Hematopoietic multipotent progenitor cell treated with erythropoietin and hydrocortisone succinate and interleukin-3 and kit ligand, for 6 days (in vitro differentiated cells): ENCODE results near the gene CUL7.

ENCODE experiments used
- DNase-seq: peaks from one replicate; pipeline ENCODE4 v3.0.0-alpha.2; 2015

The CUL7 gene

DNA sequence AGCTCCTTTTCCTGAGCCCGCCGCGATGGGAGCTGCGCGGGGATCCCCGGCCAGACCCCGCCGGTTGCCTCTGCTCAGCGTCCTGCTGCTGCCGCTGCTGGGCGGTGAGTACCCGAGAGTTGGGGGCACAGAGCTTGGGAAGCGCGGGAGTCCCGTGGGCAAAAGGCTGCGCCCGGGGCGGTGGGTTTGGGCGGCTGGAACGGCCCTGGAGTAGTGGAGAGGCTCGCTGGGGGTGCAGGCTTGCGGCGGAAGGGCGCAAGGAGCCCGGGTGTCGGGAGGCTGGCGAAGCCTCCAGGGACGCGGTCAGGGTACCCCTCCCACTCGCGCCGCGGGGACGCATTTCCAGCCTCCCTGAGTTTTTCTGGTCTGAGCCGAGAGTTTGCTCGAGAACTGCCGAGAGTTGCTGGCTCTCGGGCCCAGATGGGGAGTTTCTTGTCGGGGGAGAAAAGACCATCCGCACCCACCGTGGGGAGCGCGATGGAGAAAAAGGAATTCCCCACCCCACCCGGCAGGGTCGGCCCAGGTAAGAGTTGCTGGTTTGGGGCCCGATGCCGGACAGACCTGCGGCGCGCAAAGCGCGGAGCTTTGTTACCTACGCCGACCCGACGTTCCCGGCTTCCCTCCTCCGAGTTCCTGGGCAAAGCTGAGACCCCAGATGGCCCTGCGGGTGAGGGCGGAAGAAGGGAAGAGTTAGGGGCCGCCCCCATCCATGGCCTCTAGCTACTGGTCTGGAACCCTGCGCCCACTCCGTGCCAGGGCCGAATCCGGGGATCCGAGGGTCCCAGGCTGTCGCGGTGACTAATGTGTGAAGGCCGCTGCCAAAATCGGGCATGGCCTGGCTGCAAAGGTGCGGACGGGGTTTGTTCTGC, 23.0 kb upstream of the CUL7 start:
- DNase-seq, result no peak

DNA sequence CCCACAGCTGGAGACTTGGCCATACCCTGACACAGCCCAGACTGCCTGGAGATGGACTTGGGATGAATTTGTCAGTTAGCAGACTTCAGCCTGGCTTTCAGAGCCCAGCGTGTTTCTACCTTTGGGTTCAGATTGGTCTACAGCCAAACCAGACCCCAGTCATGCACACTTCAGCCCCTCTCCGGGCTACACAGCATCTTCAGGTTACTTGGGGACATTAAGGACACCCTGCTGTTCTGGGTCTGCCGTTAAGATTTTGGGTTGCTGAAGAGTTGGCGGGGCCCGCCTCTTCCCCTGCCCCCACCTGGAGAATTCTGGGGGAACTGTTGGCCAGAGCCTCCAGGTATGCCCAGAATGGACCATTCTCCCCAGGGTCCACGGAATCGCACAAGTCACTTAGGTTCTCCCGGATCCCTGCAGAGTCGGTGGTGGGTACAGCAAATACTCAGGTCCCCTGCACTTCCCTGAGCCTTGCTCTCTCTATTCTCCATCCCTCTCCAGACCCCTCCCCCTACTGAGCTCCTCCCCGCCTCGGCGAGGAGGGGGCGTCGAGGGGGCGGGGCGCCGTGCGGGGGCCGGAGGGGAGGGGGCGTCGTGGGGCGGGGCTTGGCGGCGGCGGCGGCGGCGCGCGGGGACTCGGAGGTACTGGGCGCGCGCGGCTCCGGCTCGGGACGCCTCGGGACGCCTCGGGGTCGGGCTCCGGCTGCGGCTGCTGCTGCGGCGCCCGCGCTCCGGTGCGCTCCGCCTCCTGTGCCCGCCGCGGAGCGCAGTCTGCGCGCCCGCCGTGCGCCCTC, 22.2 kb upstream of the CUL7 start, which contains the start of gene PTK7:
TSS of gene PTK7 (plus strand) at position 645 of the 794 bp plus-strand sequence. CDS start 175 bp downstream, outside the sequence.
- DNase-seq, result peak; percentile 46

DNA sequence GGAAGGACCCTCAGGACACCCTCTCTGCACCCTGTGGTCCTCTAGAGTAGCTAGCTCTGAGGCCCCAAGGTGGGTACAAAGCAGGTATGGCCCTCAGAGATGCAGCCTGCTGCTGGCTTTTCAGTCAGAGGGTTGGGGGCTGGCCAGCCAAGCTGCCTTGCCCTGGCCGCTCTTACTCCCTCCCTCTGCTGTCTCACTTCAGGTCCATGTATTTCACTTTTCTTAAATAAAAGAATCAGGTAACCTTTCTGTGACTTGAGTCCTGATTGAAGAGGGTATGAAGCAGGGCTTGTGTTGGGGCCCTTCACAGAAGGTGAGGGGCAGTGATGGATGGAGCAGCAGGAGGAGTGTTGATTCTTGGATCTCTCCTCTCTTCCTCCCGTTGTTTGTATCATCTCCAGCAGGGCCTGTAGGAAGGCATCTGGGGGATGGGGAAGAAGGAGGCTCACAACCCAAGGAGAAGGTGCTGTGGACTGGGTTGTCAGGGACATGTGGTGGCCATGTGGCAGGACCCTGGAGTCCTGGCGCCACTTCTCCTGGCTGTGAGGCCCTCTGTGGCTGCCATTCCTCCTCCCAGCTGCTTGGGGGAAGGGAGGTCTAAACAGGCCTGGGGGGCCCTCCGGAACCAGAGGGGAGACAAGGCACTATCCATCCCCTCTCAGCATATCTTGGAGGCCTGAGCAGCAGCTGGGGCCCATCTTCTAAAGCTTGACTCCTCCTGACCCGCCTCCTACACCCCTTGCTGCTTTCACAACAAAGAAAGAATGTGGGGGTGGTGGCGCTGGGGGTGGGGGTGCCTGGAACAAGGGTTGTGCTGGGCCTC, 21.4 kb upstream of the CUL7 start:
- no peak for DNase-seq

DNA sequence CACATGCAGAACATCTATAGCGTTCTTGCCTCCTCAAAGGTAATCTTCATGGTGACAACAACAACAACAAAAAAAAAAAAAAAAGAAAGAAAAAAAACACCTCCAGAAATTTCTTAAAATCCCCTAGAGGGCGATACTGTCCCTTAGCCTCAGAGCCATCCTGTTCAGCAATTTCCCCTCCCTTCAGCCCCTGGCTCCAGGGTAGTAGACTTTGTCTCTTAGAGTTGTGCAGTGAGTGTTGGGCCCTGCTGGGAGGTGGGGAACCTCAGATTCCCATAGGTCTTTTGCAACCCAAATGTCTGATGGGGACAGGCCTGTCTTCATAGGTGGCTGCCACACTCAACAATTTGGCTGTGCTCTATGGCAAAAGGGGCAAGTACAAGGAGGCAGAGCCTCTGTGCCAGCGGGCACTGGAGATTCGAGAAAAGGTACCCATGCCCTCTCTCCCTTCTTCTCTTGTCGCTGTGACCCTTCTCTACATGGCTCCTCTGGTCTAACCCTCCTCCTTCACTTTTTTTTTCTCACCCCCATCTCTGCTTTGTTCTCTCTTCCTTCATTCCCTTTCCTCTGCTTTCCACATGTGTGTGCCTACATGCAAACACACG, 16.5 kb upstream of the CUL7 start:
- peak; percentile 80 for DNase-seq

DNA sequence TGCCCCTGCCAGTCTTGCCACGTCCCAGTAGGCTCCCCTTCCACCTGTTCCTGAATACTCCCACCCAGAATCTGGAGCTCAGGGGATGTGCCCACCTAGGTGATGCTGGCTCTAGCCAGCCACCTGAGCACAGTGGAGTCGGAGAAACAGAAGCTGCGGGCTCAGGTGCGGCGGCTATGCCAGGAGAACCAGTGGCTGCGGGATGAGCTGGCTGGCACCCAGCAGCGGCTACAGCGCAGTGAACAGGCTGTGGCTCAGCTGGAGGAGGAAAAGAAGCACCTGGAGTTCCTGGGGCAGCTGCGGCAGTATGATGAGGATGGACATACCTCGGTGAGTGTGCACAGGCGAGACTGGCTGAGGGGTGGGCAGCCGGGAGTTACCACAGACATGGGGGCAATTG, 9.2 kb upstream of the CUL7 start:
- DNase-seq, result no peak

DNA sequence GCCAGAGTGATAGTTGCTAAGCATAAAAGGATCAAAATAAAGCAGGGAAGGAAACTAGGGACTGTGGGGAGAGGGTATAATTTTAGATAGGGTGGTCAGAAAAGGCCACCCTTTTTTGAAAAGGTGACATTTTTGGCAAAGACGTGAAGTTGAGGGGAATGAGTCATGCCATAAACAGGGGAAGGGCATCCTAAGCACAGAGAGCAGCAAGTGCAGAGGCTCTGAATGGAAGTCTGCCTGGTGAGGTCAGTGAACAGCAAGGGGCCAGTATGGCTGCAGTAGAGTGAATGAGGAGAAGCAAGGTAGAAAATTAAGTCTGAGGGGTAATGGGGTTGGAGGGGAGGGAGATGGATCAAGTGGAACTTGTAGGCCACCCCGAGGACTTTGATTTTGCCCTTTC, 8.2 kb upstream of the CUL7 start:
- no peak for DNase-seq

DNA sequence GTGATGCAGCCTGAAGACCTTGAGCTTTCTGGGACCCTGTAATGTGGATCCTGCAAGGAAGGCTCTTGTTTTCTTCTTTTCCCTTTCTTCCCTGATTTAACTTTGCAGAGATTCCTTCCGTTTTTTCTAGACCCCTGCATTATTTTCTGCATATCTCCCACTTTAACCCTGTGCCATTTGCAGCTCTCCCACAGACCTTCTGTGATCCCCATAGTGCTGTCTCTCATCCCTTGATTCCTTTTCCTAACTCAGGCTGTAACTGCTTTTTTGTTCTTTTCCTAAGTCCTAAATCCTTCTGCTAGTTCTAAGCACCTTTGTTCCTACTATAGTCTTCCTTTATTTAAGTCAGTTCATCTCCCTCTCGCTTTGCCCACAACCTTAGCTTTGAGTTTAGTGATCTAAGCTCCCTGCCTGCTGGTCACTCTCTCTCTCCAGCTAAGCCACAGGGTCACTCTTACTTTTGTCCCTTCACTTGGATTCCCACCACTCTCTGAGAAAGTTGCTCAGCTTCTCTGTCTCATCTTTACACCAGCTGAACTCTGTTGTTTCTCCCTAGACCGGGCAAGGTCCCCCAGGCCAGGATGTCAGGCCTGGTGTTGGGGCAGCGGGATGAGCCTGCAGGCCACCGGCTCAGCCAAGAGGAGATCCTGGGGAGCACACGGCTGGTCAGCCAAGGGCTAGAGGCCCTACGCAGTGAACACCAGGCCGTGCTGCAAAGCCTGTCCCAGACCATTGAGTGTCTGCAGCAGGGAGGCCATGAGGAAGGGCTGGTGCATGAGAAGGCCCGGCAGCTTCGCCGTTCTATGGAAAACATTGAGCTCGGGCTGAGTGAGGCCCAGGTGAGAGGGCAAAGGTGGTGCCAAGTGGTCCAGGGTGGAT, 7.3 kb upstream of the CUL7 start:
- DNase-seq, result no peak

DNA sequence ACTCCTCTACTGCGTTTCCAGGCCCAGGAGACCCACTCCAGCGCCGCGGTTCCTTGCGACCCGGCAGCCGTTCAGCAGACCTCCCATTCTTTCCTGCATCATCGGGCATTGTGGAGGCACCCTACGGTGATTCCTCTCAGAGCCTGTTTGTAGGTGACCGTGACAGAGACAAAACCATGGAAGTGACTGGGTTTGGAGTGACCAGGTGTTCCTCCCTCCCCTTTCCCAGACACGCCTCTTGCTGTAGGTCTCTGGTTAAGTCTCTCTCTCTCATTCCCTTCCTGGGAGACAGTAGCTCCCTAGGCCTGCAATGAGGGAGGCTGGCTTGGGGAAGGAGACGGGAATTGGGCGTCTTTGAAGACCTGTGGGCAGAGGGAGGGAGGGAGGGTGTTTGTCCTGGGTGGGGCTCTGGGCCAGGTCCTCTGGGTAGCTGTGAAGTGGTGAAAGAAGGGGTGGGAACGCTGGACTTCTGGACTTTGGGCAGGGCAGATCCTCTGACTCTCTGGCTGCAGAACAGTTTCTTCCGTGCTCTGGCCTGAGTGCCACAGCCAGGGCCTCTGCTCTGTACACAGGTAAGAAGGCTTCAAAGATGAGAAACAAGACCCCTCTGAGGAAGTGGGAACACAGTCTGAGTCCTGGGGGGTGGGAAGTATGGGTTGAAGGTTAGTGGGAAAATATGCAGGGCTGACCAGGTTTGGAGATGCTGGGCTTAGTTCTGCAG, 6.5 kb upstream of the CUL7 start:
- peak; percentile 17 for DNase-seq

DNA sequence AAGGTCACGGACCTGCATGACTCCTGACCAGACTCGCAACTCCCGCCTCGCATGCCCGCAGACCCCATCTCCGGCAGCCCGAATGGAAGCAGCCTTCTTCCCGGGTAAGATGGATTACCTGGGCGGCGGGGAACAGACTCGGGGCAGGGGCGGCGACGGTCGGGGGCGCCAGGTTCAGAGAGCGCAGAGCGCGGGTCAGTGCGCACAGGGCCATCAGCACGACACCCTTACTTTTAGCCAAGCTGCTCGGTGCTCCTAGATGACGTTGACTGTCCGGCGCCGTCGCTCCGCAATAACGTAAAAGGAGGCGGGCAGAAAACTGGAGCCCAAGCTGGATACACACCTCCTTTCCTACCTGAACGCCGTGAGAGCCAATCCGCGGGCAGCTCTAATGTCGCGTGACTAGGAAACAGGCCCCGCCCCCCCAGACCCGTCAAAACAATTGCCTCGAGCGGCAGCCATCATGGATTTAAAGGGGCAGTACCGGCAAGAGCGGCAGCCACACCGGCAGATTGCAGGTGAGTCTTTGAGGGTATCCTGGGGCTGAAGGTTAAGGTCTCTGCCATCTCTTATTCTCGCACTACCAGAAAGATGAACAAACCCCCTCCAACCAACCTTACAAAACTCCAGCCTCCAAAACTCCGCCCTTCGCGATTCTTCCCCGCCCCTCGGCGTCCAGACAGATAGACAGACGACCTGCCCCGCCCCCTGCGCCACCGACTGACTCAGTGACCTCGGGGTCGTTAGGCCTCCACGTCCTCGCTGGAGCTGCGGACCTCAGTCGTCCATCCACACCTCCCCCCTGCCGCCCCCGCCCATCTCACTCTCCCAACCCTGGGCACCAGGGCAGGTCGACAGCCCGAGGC, 5.8 kb upstream of the CUL7 start, which contains the start of the genes KLC4 and MRPL2:
TSS of gene KLC4 (plus strand) at position 464 of the 866 bp plus-strand sequence. CDS start 1,705 bp downstream, outside the sequence.
TSS of gene MRPL2 (minus strand) at position 267 of the 866 bp plus-strand sequence. CDS start at position 214, 53 bp downstream.
- peak; percentile 100 for DNase-seq

DNA sequence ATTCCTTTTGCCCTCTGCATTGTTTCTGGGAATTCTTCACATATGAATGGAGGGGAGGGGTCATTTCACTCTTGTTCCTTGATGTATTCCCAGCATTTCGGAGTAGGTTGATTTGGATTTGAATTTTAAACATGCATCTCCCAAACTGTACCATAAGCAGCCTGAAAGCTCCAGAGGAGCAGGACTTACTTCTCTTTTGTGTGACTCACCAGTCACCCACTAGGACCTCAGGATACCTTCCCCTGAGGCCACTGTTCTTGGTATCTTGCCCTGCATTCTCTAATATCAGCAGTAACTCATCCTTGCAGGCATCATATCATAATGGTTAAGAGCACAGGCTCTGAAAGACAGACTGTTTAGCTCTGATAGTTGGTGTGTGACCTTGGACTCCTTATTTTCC, 4.9 kb upstream of the CUL7 start:
- DNase-seq, result peak; percentile 55

DNA sequence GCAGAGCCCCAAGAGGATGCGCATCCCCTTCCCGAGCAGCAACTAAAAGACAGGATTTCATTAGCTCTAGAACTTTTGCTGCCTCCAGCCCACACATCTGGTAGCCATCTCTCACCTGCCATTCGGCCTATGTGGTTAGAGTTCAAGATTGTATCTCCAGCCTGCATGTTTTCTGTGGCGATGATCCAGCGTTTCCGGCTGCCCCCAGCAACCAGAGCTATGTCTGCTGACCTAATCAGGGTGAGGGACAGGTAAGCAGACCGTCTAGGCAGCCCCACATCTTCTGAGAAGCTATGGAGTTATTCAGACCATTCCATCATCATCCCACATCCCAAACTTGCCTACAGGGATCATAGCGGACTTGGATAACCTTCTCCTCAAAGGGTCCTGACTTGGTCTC, 2.3 kb upstream of the CUL7 start:
- DNase-seq, result no peak

DNA sequence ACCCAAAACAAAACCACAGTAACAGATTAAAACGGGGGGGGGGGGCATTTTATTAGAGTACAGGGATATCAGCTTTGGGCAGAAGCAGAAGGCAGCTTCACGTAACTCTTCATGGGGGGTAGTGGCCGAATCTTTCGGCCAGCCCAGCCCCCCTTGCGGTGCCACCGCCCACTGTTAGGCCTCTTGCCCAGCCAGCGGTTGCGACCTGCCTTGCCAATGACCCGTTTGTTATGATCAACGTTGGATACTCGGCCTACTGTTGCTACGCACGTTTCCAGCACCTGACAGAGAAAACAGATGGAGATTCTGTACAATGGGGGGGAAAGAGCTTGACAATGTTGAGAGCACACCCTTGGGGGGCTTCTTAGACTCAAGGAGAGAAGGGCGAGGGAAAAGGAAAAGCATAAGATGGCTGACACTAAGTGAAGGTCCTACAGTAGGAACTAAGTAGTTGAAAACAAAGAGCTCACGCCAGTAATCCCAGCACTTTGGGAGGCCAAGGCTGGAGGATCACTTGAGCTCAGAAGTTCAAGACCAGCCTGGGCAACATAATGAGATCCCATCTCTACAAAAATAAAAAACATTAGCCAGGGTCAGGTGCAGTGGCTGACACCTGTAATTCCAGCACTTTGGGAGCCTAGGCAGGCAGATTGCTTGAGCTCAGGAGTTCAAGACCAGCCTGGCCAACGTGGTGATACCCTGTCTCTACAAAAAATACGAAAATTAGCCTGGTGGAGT, 724 bp upstream of the CUL7 start:
- DNase-seq, result no peak

DNA sequence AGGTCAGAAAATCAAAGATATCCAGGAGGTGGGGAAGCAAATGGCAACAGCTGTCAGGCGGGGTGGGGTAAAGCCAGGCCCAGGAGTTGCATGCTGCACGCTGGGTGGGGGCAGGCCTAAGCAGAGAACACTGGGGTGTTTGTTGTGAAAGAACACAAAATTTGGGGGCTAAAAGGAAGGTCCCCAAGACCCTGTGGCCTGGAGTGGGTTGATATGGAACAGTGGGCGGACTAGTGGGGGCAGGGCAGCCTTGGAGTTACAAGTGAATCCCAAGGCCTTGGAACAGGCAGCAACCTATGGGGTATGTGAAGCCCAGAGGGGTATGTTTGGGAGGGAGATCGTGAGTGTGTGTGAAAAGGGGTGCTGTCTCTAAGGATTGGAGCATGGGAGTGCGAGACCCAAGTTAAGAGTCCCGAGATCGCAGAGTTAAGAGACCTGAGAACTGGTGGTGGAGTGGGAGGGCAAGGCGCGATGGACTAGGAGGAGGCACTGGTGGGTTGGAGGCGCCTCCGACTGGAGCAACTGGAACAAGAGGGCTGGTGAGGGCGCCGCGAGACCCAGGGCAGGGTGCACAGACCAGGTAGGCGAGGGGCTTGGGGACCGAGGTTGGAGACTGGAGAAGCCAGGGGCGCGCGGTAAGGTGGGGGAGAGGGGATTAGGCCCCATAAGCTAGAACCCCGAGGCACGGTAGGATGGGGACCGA, 658 bp downstream of the CUL7 start:
- DNase-seq, result peak; percentile 66

DNA sequence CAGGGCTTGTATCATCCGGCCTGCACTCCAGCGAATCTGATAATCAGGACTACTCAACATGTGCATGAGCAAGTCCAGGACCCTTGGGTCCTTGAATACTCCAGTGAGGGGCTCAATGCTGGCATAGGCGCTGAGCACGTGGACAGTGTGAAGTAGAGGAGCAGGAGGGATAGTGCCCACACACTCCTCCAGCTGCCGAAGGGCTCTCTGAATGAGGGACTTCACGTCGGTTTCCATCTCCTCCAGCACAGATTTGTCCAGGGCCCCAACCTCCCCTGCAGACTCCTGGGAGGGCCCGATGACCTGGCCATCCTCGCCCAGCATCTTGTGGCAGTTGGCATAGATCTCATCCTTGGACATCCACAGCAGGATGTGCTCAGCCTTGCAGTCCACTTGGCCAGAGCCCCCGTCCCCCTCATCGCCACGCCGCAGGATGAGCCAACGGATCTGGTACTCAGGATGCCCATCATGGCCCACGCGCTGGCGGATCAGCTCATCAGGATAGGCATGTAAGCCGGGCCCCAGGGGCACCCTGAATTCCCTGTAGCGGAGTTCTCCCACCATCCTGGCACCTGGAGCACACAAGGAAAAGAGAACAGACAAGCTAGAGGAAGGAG, 1.3 kb downstream of the CUL7 start:
- DNase-seq, result no peak

DNA sequence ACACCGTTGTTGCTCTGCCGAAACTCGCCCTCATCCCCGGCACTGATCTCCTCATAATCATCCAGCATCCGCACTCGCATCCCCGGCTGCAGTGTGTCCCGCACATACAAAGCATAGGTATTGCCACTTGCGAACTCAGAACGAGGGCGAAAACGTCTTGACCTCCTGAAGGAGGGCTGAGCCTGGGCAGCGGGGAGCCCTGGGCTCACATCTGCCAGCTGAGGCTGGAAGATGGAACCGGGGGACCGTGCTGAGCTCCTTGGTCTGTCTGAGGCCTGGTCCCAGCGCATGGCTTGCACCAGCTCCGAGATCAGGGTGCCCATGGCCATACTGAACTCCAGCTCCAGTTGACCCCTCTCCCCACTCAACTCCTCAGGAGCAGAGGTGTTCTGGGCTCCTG, 2.7 kb downstream of the CUL7 start:
- DNase-seq, result no peak

DNA sequence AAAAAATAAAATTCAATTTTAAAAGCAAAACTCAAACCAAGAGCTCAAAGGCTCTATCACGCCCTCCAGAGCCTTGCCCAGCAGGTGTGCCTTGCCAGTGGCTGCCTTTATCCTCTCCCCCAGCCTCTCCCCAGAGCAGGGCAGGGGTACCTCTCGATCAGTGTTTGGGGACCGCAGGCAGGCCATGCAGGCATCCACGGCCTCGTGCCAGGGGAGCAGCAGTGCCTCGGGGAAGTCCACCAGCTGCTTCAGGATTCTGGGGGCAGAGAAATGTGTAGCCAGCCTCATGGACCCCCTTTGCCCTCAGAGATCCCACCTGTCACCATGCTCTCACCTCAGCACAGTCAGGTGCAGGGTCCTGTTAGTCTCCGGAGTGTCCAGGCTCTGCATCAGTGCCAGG, 5.7 kb downstream of the CUL7 start:
- DNase-seq, result no peak

DNA sequence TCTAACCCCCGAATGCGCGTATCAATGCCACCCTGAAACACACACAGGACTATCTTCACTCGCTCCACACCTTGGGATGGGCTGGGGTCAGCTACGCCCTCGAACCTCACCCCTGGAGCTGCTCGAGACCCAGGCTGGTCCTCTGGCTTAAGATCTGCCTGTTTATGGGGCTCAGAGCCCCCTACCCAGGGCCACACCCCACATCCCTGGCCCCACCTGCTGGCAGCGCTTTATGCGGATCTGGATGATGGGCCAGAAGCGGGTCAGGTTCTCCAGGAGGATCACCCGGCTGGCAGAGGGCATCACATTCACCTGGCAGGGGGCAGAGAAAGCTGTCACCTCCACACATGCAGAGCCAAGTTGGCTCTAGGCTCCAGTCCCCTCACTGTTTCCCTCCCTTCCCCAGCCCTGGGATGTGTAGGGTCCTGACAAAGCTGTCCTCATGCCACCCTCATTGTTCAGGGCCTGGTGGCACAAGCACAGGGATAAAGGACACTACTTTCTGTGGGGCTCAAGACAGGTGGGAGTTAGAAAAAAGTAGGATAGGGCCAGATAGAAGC, 8.2 kb downstream of the CUL7 start:
- DNase-seq, result no peak
